ENCODE measurements around the gene PTPRN2. TPM values are rescaled to one million over a fixed set of nuclear protein-coding genes. Genes with fewer than 3 reads are reported as not detected.

The PTPRN2 gene
- total and polyA plus RNA-seq, 2 of the 8 experiments (the other 6 are each of a cell fraction or from before 2014, with no cell fraction given) = 2.6 to 4.5 TPM

GRCh38 chr7:158161194-158161593, 426.4 kb downstream of the PTPRN2 start (continued):
- TF ChIP-seq, protein P1, sequence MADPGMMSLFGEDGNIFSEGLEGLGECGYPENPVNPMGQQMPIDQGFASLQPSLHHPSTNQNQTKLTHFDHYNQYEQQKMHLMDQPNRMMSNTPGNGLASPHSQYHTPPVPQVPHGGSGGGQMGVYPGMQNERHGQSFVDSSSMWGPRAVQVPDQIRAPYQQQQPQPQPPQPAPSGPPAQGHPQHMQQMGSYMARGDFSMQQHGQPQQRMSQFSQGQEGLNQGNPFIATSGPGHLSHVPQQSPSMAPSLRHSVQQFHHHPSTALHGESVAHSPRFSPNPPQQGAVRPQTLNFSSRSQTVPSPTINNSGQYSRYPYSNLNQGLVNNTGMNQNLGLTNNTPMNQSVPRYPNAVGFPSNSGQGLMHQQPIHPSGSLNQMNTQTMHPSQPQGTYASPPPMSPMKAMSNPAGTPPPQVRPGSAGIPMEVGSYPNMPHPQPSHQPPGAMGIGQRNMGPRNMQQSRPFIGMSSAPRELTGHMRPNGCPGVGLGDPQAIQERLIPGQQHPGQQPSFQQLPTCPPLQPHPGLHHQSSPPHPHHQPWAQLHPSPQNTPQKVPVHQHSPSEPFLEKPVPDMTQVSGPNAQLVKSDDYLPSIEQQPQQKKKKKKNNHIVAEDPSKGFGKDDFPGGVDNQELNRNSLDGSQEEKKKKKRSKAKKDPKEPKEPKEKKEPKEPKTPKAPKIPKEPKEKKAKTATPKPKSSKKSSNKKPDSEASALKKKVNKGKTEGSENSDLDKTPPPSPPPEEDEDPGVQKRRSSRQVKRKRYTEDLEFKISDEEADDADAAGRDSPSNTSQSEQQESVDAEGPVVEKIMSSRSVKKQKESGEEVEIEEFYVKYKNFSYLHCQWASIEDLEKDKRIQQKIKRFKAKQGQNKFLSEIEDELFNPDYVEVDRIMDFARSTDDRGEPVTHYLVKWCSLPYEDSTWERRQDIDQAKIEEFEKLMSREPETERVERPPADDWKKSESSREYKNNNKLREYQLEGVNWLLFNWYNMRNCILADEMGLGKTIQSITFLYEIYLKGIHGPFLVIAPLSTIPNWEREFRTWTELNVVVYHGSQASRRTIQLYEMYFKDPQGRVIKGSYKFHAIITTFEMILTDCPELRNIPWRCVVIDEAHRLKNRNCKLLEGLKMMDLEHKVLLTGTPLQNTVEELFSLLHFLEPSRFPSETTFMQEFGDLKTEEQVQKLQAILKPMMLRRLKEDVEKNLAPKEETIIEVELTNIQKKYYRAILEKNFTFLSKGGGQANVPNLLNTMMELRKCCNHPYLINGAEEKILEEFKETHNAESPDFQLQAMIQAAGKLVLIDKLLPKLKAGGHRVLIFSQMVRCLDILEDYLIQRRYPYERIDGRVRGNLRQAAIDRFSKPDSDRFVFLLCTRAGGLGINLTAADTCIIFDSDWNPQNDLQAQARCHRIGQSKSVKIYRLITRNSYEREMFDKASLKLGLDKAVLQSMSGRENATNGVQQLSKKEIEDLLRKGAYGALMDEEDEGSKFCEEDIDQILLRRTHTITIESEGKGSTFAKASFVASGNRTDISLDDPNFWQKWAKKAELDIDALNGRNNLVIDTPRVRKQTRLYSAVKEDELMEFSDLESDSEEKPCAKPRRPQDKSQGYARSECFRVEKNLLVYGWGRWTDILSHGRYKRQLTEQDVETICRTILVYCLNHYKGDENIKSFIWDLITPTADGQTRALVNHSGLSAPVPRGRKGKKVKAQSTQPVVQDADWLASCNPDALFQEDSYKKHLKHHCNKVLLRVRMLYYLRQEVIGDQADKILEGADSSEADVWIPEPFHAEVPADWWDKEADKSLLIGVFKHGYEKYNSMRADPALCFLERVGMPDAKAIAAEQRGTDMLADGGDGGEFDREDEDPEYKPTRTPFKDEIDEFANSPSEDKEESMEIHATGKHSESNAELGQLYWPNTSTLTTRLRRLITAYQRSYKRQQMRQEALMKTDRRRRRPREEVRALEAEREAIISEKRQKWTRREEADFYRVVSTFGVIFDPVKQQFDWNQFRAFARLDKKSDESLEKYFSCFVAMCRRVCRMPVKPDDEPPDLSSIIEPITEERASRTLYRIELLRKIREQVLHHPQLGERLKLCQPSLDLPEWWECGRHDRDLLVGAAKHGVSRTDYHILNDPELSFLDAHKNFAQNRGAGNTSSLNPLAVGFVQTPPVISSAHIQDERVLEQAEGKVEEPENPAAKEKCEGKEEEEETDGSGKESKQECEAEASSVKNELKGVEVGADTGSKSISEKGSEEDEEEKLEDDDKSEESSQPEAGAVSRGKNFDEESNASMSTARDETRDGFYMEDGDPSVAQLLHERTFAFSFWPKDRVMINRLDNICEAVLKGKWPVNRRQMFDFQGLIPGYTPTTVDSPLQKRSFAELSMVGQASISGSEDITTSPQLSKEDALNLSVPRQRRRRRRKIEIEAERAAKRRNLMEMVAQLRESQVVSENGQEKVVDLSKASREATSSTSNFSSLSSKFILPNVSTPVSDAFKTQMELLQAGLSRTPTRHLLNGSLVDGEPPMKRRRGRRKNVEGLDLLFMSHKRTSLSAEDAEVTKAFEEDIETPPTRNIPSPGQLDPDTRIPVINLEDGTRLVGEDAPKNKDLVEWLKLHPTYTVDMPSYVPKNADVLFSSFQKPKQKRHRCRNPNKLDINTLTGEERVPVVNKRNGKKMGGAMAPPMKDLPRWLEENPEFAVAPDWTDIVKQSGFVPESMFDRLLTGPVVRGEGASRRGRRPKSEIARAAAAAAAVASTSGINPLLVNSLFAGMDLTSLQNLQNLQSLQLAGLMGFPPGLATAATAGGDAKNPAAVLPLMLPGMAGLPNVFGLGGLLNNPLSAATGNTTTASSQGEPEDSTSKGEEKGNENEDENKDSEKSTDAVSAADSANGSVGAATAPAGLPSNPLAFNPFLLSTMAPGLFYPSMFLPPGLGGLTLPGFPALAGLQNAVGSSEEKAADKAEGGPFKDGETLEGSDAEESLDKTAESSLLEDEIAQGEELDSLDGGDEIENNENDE (IDR thresholded peaks at IDR 0.05; ENCODE audit: insufficient replicate concordance, low read length) = no peak
- TF ChIP-seq ATF3 (IDR thresholded peaks at IDR 0.05; ENCODE audit: insufficient read depth, low read depth, low read length) (no peak), CTBP2 (IDR thresholded peaks at IDR 0.05; ENCODE audit: borderline replicate concordance, insufficient read depth, insufficient read length, low read length) (no peak), HDAC6 (IDR thresholded peaks at IDR 0.05; ENCODE audit: low read depth, low read length) (no peak), CBX5 (IDR thresholded peaks at IDR 0.05; ENCODE audit: low read depth, low read length) (no peak), HDAC2 (IDR thresholded peaks at IDR 0.05; ENCODE audit: borderline replicate concordance in 1 of 2, low read depth in 2 of 2, low read length in 2 of 2) (no peak), CTCF (IDR thresholded peaks at IDR 0.05; ENCODE audit: control extremely low read depth in 1 of 3, insufficient read depth in 1 of 3, low read depth in 1 of 3, low read length in 3 of 3) (no peak)

Data from H1 (cell line).